CMK (cell line): Measurements from ENCODE around the gene CEACAM16.

Experiments used
- DNase-seq: peaks from one replicate; pipeline ENCODE4 v3.0.0-alpha.2; 2010; ENCODE audit warnings: low read depth

The CEACAM16 gene

GRCh38 chr19:44725251-44725650, 26.3 kb downstream of the CEACAM16 start:
- DNase-seq, result no peak

GRCh38 chr19:44725684-44726083, 26.7 kb downstream of the CEACAM16 start:
- no peak for DNase-seq

- DNase-seq, result no peak
Observed at GRCh38 chr19:44726465-44726864, 27.5 kb downstream of the CEACAM16 start.

- DNase-seq, result no peak
Observed at GRCh38 chr19:44728178-44728577, 29.2 kb downstream of the CEACAM16 start.

DNA sequence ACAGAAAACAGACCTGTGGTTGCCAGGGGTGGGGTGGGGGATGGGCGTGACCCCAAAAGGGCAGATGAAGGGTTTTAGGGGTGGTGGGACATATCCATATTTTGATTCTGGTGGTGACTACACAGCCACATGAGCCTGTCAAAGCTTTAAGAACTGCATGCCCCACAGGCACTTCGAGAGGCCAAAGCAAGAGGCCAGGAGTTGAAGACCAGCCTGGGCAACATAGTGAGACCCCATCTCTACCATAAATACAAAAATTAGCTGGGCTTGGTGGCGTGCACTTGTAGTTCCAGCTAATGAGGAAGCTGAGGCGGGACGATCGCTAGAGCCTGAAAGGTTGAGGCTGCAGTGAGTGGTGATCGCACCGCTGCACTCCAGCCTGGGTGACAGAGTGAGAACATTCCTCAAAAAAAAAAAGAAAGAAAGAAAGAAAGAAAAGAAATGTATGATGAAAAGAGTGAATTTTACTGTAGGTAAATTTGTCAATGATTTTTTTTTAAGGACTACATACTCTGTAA, 30.6 kb downstream of the CEACAM16 start:
- no peak for DNase-seq

- DNase-seq, result no peak
Observed at GRCh38 chr19:44731081-44731480, 32.1 kb downstream of the CEACAM16 start.

- no peak for DNase-seq
Observed at GRCh38 chr19:44731622-44732021, 32.7 kb downstream of the CEACAM16 start.

DNA sequence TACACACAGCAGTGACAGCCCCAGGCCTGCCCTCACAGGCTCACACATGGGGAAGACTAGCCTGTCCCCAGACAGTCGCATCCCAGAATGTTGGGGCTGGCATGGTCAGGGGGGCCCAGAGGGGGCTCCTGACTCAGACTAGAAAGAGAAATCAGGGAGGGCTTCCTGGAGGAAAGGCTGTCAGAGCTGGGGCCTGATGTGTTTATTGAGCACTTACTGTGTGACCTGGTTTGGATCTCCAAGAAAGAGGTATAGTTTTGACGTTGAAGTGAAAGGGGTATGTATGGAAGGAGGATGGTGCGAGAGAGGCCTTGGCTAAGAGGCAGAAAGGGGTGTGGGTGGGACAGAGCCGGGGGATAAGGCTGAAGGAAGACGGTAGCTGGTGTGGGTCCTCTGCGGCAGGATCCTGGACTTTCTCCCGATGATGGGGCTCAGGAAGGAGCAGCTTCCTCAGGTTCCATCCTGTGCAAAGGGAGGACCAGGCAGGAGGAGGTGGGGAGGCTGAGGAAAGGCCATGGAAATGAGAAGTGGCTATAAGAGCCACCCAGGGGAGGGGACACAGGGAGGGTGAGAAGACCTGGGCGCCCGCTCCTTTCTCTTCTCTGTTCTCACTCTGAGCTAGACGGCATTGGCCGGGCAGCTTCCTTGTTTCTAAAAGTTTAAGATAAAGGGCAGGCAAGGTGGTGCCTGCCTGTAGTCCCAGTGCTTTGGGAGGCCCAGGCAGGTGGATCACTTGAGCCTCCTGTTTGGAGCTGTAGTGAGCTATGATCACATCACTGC, 33.5 kb downstream of the CEACAM16 start:
- DNase-seq, result no peak

- DNase-seq, result no peak
Observed at GRCh38 chr19:44734357-44734756, 35.4 kb downstream of the CEACAM16 start.

GRCh38 chr19:44735011-44735410, 36.1 kb downstream of the CEACAM16 start:
- DNase-seq, result no peak

GRCh38 chr19:44737238-44738071, 38.5 kb downstream of the CEACAM16 start:
- no peak for DNase-seq

GRCh38 chr19:44738136-44738535, 39.2 kb downstream of the CEACAM16 start:
- DNase-seq, result no peak

- DNase-seq, result no peak
Observed at GRCh38 chr19:44738603-44739558, 39.9 kb downstream of the CEACAM16 start.

DNA sequence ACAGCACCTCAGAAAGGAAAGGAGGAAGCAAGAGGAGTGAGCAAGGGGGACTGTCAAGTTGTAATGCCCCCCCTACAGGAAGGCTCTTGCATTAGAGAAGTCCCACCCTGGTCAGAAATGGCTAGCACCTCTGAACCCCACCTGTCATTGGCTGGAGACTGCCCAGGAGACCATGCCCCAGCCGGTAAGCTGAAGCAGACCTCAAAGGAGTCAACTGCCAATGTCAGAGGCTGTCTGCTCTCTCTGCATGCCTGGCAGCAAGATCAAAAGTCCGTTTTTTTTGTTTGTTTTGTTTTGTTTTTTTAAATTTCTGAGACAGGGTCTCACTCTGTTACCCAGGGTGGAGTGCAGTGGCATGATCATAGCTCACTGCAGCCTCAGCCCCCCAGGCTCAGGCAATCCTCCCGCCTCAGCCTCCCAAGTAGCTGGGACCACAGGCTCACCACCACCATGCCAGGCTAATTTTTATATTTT, 41.4 kb downstream of the CEACAM16 start:
- DNase-seq, result no peak

GRCh38 chr19:44741258-44741731, 42.3 kb downstream of the CEACAM16 start:
- DNase-seq, result no peak

DNA sequence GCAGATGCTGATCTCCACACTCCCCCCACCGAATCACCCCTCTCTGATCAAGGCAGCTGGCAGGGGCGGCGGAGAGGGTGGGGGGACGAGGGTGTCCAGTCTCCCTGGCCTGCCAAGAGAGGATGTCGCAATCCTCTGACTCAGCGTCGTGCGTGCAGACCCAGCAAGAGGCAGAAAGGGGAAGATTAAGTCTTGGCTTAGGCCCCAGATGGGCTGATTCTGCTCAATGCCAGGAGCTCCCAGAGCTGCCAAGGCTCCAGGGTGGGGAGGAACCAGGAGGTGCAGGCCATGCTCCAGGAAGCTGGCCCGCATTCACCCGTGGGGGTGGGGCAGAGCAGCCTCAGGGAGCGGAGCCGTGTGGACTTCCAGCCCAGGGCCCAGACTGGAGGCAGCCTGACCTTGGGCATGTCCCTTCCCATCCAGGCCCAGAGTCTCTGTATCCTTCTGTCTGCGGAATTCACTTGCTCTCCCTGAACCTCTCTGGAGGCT, 42.9 kb downstream of the CEACAM16 start:
- peak; percentile 74 for DNase-seq

DNA sequence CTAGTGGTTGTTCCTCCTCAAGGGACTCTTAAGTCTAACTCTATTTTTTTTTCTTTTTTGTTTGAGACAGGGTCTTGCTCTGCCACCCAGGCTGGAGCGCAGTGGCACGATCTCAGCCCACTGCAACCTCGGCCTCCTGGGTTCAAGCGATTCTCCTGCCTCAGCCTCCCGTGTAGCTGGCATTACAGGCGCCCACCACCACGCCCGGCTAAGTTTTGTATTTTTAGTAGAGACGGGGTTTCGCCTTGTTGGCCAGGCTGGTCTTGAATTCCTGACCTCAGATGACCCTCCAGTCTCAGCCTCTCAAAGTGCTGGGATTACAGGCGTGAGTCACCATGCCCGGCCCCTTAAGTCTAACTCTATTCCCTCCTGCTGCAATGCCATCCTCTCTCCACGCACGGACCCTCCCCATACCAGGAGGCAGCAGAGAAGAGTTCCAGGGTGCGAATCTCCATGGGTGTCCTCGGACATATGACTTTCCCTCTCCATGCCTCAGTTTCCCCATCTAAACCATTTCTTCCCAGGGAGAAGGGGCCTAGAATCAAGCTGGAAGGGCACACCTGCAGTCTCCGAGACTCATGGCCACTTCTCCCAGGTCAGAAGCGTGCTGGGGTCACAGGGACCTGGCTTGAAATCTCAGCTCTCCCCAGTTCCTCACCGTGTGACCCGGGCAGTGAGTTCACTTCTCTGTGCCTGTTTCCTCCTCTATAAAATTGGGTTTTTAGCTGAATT, 43.5 kb downstream of the CEACAM16 start:
- DNase-seq, result no peak

GRCh38 chr19:44744871-44745332, 46.0 kb downstream of the CEACAM16 start:
- no peak for DNase-seq

DNA sequence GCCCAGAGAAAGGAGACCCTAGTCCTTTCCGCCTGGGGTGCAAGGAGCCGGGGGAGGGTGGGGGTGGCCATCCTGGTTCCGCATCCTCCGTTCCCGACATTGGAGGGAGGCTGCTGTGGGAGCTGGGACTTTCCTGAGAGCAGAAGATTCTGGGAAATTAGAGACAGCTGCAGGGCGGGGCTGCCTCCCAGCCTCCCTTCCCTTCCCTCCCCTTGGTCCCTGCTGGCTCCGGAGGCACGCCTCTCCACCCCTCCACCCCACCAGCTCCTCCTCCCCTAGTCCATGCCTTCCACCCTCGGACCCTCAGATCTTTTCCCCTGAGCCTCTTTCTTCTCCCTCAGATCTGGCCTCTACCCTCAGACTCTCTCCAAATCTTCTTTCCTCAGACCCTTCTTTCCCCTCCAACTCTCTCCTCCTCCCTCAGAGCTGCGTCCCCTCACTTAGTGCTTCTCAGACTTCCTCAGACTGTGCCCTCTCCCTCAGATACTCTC, 46.4 kb downstream of the CEACAM16 start:
- DNase-seq, result no peak

DNA sequence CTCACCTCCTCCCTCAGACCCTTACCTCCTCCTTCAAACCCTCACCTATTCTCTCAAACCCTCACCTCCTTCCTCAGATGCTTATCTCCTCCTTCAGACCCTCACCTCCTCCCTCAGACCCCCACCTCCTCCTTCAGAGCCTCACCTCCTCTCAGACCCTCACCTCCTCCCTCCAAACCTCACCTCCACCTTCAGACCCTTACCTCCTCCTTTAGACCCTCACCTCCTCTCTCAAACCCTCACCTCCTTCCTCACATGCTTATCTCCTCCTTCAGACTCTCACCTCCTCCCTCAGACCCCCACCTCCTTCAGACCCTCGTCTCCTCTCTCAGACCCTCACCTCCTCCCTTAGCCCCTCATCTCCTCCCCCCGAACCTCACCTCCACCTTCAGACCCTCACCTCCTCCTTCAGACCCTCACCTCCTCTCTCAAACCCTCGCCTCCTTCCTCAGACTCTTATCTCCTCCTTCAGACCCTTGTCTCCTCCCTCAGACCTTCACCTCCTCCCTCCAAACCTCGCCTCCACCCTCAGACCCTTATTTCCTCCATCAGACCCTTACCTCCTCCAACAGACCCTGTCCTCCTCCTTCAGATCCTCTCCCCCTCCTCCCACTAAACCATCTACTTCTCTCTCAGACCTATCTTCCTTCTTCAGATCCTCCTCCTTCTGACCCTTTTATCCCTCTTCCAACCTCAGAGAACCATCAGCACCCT, 47.1 kb downstream of the CEACAM16 start:
- no peak for DNase-seq
